PC-3 (cell line): ENCODE results near the gene NKD1.

Source experiments
- CTCF ChIP-seq: fragments of 300-600 bp; sonication (generic); conservative IDR thresholded peaks from 2 replicates; pipeline ENCODE4 v1.5.1; 2017; ENCODE audit warnings: antibody characterized with exemption, low read depth, mild to moderate bottlenecking, low read length
- EZH2 ChIP-seq: fragments of 300-600 bp; sonication (generic); IDR thresholded peaks from one replicate; pipeline ENCODE4 v1.6.1; 2017; ENCODE audit warnings: antibody characterized with exemption, mild to moderate bottlenecking, low read length; ENCODE audit not compliant: unreplicated experiment
- EZH2phosphoT487 ChIP-seq: fragments of 300-600 bp; sonication (generic); IDR thresholded peaks from 2 replicates; pipeline ENCODE4 v1.6.1; 2018; ENCODE audit warnings: mild to moderate bottlenecking, antibody characterized with exemption, low read length, borderline replicate concordance

GRCh38 chr16:50684823-50685461 lies 136.7 kb downstream of the NKD1 start:
- no peak for TF ChIP-seq EZH2
- no peak for TF ChIP-seq CTCF
- TF ChIP-seq EZH2phosphoT487 = no peak
